Inflammatory macrophage (primary cell): ENCODE data around the gene BSND.
A peak's percentile ranks its signal among the peaks of the same experiment; 100 is the strongest.
"Not testable (repeated sequence)": the region's sequence is repeated elsewhere in the genome, so short reads cannot be mapped to it uniquely, and the experiment has no call there.

Source experiments
- DNase-seq, 2 donors: peaks; one replicate each; pipeline ENCODE4 v3.0.0-alpha.2; 2020 to 2022
- total RNA-seq, 18 experiments: gene quantifications; one replicate each; lab custom pipeline; 2026; ENCODE audit warnings: mixed read lengths in 6 of 18, inconsistent platforms in 2 of 18; lab: John Stamatoyannopoulos, UW

The BSND gene
- total RNA-seq: 0 to 0.28 (median 0) reads per million in 18 experiments

DNA sequence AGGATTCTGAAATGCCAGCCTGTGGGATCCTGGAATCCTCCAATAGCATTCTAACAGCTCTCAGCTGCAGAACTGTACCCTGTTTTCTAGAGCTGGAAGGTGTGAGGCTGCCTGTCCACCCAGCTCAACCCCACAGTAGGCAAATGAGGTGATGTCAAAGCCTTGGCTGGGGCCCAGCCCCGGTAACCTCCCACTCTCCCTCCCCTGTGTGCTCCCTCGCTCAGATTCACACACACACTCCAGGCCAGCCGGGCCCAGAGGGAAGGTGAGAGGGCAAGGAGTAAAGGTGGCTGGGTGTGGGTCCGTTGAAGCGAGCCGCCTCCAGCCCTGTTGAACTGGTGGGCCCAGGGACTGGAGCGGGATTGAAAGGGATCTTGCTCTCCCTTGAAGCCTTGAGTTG, at the start of gene BSND:
Gene BSND (plus strand): TSS at position 257 of the 400 bp plus-strand sequence. CDS start 254 bp downstream, outside the sequence.
- no peak for DNase-seq

- DNase-seq: peak; percentile 25 to 54
Observed at GRCh38 chr1:54949053-54949452, 49.7 kb upstream of the BSND start.

GRCh38 chr1:54950006-54950368, 48.7 kb upstream of the BSND start:
- no peak for DNase-seq

DNA sequence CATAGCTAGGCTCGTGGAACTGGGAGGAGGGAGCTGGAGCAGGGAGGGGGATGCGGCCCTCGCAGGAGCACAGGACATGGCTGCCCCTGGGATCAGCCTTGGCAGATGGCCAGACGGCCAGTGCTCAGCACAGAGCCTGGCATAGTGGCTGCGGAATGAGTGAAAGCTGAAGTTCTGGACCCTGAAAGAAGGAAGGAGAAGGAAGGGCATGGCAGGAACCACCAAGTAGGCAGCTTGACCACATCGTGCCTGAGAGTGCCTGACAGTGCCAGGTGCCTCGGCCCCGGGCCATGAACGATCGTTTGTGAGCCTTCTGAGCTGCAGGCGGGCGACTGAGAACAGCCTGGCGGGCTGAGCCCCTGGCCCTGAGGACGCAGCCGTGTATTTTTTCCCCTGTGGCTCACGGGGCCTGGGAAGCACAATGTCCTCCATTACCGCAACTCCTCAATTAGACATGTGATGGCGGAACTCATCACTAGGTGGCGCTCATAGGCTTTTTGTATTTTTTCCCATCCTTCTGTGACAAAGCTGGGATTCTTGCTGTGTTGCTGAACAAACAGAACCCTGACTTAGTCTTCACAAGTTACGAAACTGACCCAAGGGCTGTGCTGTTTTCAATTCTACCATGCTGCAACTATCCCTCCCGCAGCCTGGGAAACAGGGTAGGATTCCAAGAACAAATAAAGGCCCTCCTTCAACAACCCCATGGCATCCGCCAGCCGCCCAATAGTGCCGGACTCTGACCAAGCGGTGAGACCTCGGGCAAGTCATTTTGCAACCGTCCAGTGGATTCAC, 48.2 kb upstream of the BSND start:
- DNase-seq: peak; percentile 79 to 87

- DNase-seq: no peak
Observed at GRCh38 chr1:54951810-54952226, 46.9 kb upstream of the BSND start.

DNA sequence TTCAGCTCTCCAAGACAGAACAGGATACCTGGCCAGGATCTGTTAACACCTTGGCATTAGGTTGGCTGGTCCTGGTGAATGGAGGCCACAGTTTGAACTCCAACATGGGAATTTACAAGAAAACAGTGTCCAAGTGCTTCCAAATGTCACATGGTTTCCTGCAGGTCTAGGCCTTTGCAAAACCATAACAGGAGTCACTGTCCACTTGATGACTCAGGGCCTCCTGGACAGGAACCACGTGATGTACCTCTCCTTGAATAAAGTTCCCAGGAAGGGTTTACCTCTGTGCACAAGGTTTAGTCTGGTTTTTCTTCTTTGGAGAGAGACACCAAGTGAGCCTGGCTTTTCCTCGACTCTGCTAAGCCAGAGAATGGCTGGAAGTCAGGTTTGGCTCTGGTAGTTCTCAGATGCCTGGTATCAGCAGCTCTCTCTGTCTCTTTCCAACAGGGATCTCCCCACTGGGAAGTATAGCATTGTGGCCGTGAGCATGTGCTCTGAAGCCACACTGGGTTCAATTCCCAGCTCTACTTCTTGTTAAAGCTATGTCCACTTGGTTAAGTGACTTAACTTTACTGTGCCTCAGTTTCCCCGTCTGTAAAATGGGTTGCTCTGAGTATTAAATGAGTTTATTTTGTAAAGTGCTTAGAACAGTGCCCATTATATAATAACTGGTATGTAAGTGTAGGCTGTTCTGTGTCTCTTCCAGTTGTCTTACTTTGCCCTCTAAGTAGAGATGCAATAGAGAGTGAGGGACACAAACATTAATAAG, 45.6 kb upstream of the BSND start:
- DNase-seq: no peak

DNA sequence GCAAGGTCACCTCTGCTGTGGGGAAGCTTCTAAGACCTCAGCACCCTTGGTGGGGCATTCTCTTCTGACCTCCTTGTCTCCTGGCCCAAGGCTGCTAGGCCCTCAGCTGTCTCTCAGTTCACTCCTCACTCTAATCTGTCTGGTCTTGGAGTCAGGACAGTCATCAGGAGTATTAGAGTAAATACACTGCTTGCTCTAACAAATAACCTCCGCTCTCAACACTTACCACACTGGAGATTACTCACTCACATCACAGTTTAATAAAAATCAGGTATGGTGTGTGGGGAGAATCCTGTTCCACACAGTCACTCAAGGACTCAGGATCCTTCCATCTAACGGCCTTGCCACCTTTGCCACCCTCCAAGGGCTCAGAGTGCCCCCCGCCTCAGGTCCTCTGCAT, 44.9 kb upstream of the BSND start:
- DNase-seq: no peak

DNA sequence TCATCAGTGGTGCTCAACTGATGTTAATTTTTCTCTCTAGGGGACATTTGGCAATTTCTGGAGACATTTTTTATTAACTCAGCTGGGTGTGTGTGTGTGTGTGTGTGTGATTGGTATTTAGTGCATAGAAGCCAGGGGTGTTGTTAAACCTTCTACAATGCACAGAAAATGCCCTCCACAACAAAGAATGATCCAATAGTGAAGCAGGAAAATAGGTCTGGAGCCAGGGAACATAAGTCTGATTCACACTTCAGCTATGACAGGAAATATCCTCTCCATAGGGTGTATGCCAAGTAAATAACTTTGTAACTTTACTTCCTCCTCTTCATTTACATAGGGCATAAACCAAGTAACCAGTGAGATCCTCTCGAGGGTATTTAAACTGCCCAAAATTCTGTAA, 43.4 kb upstream of the BSND start:
- no peak for DNase-seq

DNA sequence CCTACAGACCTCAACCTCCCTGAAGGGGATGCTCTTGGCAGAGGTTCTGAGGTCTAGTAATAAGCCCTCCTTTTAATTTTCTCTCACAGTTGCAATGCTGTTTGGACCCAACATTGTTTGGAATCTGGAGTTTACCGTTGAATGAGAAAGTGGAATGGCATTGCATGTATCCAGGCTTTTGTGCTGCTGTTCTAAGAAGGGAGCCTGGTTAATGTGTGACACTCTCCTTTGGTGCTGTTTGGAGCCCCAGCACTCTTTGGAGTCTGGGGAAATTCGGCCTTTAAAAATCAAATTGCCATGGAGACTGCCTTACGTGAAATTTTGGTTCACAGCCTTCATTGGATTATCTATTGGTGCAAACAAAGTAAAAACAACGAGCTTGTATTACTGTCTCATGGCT, 42.0 kb upstream of the BSND start:
- DNase-seq: no peak

DNA sequence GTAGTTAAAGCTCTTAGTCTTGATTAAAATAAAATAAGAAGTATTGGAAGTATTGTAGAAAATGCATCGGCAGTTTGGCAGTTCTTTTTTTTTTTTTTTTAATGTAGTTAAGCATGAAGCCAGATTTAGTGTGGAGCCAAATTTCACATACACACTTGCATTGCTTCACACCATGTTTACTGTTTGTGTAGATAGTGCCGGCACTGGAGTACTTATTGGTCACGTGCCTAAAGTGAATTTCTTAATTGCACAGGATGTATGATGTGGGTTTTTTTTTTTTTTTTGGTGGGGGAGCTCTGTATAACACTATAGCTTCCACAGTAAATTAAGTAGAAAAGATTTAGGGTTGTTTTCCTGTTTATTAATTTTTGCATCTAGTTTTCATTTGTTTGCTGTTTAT, 39.5 kb upstream of the BSND start:
- DNase-seq: peak in 1 of 2 donors; percentile 56

GRCh38 chr1:54962612-54963395, 35.9 kb upstream of the BSND start:
- DNase-seq: no peak

DNA sequence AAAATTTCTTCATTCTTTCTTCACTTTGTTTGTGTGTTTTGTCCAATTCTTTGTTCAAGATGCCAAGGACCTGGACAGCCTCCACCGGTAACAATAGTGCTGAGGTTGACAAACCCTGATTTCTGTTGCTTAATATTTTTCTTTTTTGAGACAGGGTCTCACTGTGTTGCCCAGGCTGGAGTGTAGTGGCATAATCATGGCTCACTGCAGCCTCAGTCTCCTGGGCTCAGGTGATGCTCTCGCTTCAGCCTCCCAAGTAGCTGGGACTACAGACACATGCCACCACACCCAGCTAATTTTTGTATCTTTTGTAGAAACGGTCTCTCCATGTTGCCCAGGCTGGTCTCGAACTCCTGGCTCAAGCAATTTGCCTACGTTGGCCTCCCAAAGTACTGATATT, 34.9 kb upstream of the BSND start:
- not testable (repeated sequence) for DNase-seq

DNA sequence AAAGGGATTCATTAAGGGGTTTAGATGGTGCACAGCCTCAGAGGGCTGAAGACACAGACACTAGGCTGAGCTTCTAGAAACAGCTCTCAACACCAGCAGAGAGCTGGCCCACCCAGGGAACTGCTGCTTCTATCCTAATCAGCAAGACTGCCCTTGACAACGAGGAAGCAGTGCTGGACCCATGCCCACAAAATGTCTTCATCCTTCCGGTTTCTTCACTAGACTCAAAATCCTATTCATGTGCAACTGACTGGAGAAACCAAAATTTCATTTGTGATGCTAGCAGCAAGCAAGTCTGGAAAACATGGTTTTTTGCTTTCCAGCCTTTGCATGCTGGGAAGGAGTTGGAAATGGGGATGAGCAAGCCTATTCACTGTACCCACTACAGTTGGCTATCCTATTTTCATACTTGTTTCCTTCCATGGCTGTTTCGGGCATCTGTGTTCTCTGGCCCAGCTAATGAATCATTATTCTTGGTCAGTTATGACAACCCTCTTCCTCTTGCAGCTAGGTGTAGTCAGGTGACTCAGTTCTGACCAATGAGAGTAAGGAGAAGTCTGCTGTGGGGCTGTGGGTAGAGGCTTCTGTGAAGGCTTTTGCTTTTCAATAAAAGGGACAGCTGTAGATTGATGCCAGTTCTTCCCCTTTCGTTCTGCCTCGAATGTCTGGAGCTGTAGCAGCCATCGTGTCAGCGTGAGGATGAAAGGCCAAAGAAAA, 33.0 kb upstream of the BSND start:
- DNase-seq: peak; percentile 86 to 94

GRCh38 chr1:54967372-54967771, 31.4 kb upstream of the BSND start:
- no peak for DNase-seq

DNA sequence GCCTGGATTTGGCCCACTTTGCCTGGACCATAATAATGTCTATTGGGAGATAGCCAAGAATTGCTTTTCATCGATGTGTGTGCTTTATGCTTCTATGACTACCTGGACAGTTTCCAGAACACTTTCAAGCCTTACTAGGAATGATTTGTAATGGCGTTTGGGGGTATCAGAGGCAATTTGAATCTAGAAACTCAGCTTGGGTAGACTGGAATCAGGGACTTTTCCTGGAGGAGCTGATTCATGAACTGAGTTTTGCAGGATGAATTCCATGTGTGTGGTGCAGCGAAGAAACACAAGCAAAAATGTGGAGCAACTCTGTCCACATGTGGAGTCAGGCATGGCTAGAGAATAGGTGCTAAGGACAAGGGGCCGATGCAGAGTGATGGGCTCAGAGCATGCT, 30.2 kb upstream of the BSND start:
- no peak for DNase-seq

GRCh38 chr1:54969879-54970278, 28.9 kb upstream of the BSND start:
- DNase-seq: no peak

- DNase-seq: no peak
Observed at GRCh38 chr1:54970901-54971300, 27.8 kb upstream of the BSND start.

GRCh38 chr1:54971317-54971791, 27.4 kb upstream of the BSND start:
- DNase-seq: peak; percentile 13 to 37

- no peak for DNase-seq
Observed at GRCh38 chr1:54972436-54972835, 26.3 kb upstream of the BSND start.

DNA sequence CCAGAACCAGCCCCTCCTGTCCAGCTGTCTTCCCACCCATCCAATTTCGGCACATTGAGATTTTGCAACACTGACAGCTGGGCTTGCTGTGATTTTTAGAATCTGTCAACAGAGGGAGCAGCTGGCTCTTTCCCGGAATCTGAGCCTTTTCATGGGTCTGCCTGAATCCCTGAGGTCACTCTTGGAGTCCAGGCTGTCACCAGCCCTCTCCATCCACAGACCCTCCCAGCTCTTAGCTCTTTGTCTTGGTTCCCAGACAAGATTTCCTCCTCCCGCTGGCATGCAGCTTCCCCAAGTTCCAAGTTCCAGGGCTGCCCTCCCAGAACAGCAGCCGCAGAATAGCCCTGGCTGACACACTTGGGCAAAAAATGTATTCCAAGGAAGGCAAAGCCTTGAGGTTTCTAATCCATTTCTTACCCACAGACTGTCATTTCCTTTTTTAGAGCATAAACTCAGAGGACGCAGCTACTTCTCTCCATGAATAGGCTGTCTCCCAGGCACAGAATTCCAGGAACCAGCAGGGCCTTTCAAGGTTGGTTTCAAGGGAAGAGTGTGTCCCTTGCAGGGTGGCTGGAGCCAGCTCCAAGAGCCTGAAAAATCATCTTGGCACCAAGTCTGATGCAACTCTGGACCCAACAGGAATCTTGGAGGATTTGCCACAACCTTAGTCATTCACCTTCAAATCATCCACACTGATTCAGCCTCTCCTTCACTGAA, 25.4 kb upstream of the BSND start:
- peak; percentile 18 to 22 for DNase-seq

GRCh38 chr1:54975356-54976108, 23.2 kb upstream of the BSND start:
- DNase-seq: no peak
